SU-DHL-6 (cell line): ENCODE data around the gene ZNRF1.

Experiments
- H2AFZ ChIP-seq: fragments of 200-600 bp; sonication (generic); 2 replicates; pipeline ENCODE4 v1.6.1; 2014; ENCODE audit warnings: low read depth, mild to moderate bottlenecking, moderate library complexity, mixed read lengths, antibody characterized with exemption, low read length; ENCODE audit not compliant: severe bottlenecking
- H3F3A ChIP-seq: fragments of 200-600 bp; shearing (Covaris generic); 2 replicates; pipeline ENCODE4 v1.6.0; 2016; ENCODE audit warnings: antibody characterized with exemption, mild to moderate bottlenecking; ENCODE audit not compliant: insufficient read depth
- H3K27ac ChIP-seq: fragments of 200-600 bp; sonication (generic); 2 replicates; pipeline ENCODE4 v1.5.1; 2016; ENCODE audit warnings: low read depth, mild to moderate bottlenecking, low read length, moderate library complexity, mixed read lengths
- H3K27me3 ChIP-seq: fragments of 200-600 bp; sonication (generic), shearing (Covaris generic); 2 replicates; pipeline ENCODE4 v1.6.0; 2014; ENCODE audit warnings: mild to moderate bottlenecking, low read length
- H3K36me3 ChIP-seq: fragments of 200-600 bp; sonication (generic); 2 replicates; pipeline ENCODE4 v1.6.1; 2014; ENCODE audit warnings: mild to moderate bottlenecking, low read length, mixed read lengths
- H3K4me2 ChIP-seq: fragments of 300-600, 200-600 bp; shearing (Covaris generic), sonication (generic); 2 replicates; pipeline ENCODE4 v1.6.0; 2014; ENCODE audit warnings: low read length, low read depth, mild to moderate bottlenecking; ENCODE audit not compliant: poor library complexity, severe bottlenecking
- H3K4me3 ChIP-seq: fragments of 200-600 bp; sonication (generic); 2 replicates; pipeline ENCODE4 v1.5.1; 2014; ENCODE audit warnings: antibody characterized with exemption, low read length, mild to moderate bottlenecking, mixed read lengths; ENCODE audit not compliant: insufficient read depth, poor library complexity, severe bottlenecking
- H3K79me2 ChIP-seq: fragments of 200-600 bp; sonication (generic); 2 replicates; pipeline ENCODE4 v1.6.1; 2014; ENCODE audit warnings: mild to moderate bottlenecking, low read length, moderate library complexity; ENCODE audit not compliant: insufficient read depth
- H3K9ac ChIP-seq: fragments of 200-600 bp; sonication (generic); 2 replicates; pipeline ENCODE4 v1.7.0; 2014; ENCODE audit warnings: mild to moderate bottlenecking, low read length
- H3K9me2 ChIP-seq: fragments of 200-600 bp; sonication (generic); replicated peaks from 2 replicates; pipeline ENCODE4 v1.6.1; 2014; ENCODE audit warnings: low read length; ENCODE audit not compliant: insufficient read depth
- H3K9me3 ChIP-seq: fragments of 200-600 bp; sonication (generic); 2 replicates; pipeline ENCODE4 v1.6.1; 2014; ENCODE audit warnings: low read length, mixed read lengths; ENCODE audit not compliant: insufficient read depth
- H4K20me1 ChIP-seq: fragments of 200-600 bp; sonication (generic); 2 replicates; pipeline ENCODE4 v1.6.1; 2014; ENCODE audit warnings: low read depth, mild to moderate bottlenecking, antibody characterized with exemption, low read length, moderate library complexity, mixed read lengths
- EZH2phosphoT487 ChIP-seq: fragments of 200-600 bp; sonication (generic), shearing (Covaris generic); conservative IDR thresholded peaks from 2 replicates; pipeline ENCODE4 v1.6.1; 2018; ENCODE audit warnings: mild to moderate bottlenecking, antibody characterized with exemption, low read length, moderate library complexity, mixed read lengths
- TF ChIP-seq, protein P1 (sequence below): fragments of 200-600 bp; sonication (generic); IDR thresholded peaks from one replicate; pipeline ENCODE4 v1.5.1; 2017; ENCODE audit warnings: antibody characterized with exemption, mild to moderate bottlenecking, low read length, moderate library complexity; ENCODE audit not compliant: insufficient read depth, poor library complexity, severe bottlenecking

Gene ZNRF1

GRCh38 chr16:75074304-75074793 lies 75.5 kb downstream of the ZNRF1 start:
- H3F3A ChIP-seq, result peaks cover 11% of the 10 kb centered on the region
- H3K9ac ChIP-seq, result no peak overlapping the region
- H3K9me2 ChIP-seq, result no peaks in the 10 kb centered on the region
- no peaks in the 10 kb centered on the region; the same call in 1 of the 2 replicates for H3K79me2 ChIP-seq
- TF ChIP-seq, protein P1, sequence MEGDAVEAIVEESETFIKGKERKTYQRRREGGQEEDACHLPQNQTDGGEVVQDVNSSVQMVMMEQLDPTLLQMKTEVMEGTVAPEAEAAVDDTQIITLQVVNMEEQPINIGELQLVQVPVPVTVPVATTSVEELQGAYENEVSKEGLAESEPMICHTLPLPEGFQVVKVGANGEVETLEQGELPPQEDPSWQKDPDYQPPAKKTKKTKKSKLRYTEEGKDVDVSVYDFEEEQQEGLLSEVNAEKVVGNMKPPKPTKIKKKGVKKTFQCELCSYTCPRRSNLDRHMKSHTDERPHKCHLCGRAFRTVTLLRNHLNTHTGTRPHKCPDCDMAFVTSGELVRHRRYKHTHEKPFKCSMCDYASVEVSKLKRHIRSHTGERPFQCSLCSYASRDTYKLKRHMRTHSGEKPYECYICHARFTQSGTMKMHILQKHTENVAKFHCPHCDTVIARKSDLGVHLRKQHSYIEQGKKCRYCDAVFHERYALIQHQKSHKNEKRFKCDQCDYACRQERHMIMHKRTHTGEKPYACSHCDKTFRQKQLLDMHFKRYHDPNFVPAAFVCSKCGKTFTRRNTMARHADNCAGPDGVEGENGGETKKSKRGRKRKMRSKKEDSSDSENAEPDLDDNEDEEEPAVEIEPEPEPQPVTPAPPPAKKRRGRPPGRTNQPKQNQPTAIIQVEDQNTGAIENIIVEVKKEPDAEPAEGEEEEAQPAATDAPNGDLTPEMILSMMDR, result no peak
- no peak for TF ChIP-seq EZH2phosphoT487
- no peaks in the 10 kb centered on the region for H3K9me3 ChIP-seq
- H3K27ac ChIP-seq, result peak overlapping the region; percentile 89
- no peaks in the 10 kb centered on the region for H3K27me3 ChIP-seq
- no peak overlapping the region for H2AFZ ChIP-seq
- H4K20me1 ChIP-seq, result no peaks in the 10 kb centered on the region
- no peak overlapping the region for H3K4me3 ChIP-seq
- peak overlapping the region; percentile 50 for H3K4me2 ChIP-seq
- H3K36me3 ChIP-seq, result no peaks in the 10 kb centered on the region

- no peaks in the 10 kb centered on the region for H3K36me3 ChIP-seq
- peaks cover 11% of the 10 kb centered on the region for H3F3A ChIP-seq
- peak overlapping the region; percentile 33 for H3K9ac ChIP-seq
- peak overlapping the region; percentile 15 for H3K4me3 ChIP-seq
- no peaks in the 10 kb centered on the region for H3K9me2 ChIP-seq
- H4K20me1 ChIP-seq, result no peaks in the 10 kb centered on the region
- no peak for TF ChIP-seq EZH2phosphoT487
- TF ChIP-seq, protein P1, result no peak
- peak overlapping the region; percentile 89 for H3K27ac ChIP-seq
- H3K27me3 ChIP-seq, result no peaks in the 10 kb centered on the region
- no peaks in the 10 kb centered on the region for H3K9me3 ChIP-seq
- peak overlapping the region; percentile 17 for H2AFZ ChIP-seq
- H3K4me2 ChIP-seq, result peak overlapping the region; percentile 50
- H3K79me2 ChIP-seq, result no peaks in the 10 kb centered on the region; the same call in 1 of the 2 replicates
Observed at GRCh38 chr16:75074920-75075687, 76.3 kb downstream of the ZNRF1 start.

- peak overlapping the region; percentile 33 for H3K9ac ChIP-seq
- peak overlapping the region; percentile 17 for H2AFZ ChIP-seq
- no peaks in the 10 kb centered on the region for H4K20me1 ChIP-seq
- H3K9me2 ChIP-seq, result no peaks in the 10 kb centered on the region
- peak overlapping the region; percentile 89 for H3K27ac ChIP-seq
- peak overlapping the region; percentile 50 for H3K4me2 ChIP-seq
- no peaks in the 10 kb centered on the region for H3K9me3 ChIP-seq
- H3F3A ChIP-seq, result peaks cover 11% of the 10 kb centered on the region
- no peaks in the 10 kb centered on the region for H3K27me3 ChIP-seq
- H3K79me2 ChIP-seq, result no peaks in the 10 kb centered on the region; the same call in 1 of the 2 replicates
- H3K4me3 ChIP-seq, result peak overlapping the region; percentile 15
- TF ChIP-seq EZH2phosphoT487, result no peak
- TF ChIP-seq, protein P1, result no peak
- H3K36me3 ChIP-seq, result no peaks in the 10 kb centered on the region
Observed at GRCh38 chr16:75075688-75076268, 77.0 kb downstream of the ZNRF1 start.
